T-helper 1 cell treated with Interleukin-12 subunit alpha and Interleukin-12 subunit beta and Interleukin-4 antibody, amounts not matched to agents 30 μg/mL and 1 μg/mL, for 36 hours (primary cell): ENCODE data around the gene WDFY3.

ENCODE experiments used
- H3K27ac Mint-ChIP-seq: one replicate; pipeline ENCODE4 v1.8.0; 2021; ENCODE audit warnings: mild to moderate bottlenecking, mixed read lengths
- H3K27me3 Mint-ChIP-seq: one replicate; pipeline ENCODE4 v1.8.0; 2021; ENCODE audit warnings: low read depth, mixed read lengths
- H3K36me3 Mint-ChIP-seq: one replicate; pipeline ENCODE4 v1.8.0; 2021; ENCODE audit warnings: low read depth, mixed read lengths
- H3K4me1 Mint-ChIP-seq: one replicate; pipeline ENCODE4 v1.8.0; 2021; ENCODE audit warnings: low read depth, mixed read lengths
- H3K4me3 Mint-ChIP-seq: one replicate; pipeline ENCODE4 v1.8.0; 2021; ENCODE audit warnings: mild to moderate bottlenecking, moderate library complexity, mixed read lengths
- H3K9me3 Mint-ChIP-seq: one replicate; pipeline ENCODE4 v1.8.0; 2021; ENCODE audit warnings: mixed read lengths

Gene WDFY3

GRCh38 chr4:84905646-84906045 is 60.8 kb downstream of the WDFY3 start:
- H3K27ac Mint-ChIP-seq, result no peak overlapping the region
- no peaks in the 10 kb centered on the region for H3K4me1 Mint-ChIP-seq
- H3K36me3 Mint-ChIP-seq, result no peaks in the 10 kb centered on the region
- no peaks in the 10 kb centered on the region for H3K27me3 Mint-ChIP-seq
- H3K4me3 Mint-ChIP-seq, result no peak overlapping the region
- H3K9me3 Mint-ChIP-seq, result no peaks in the 10 kb centered on the region

GRCh38 chr4:84901740-84902281 is 64.7 kb downstream of the WDFY3 start:
- H3K27ac Mint-ChIP-seq, result no peak overlapping the region

GRCh38 chr4:84901173-84901572 is 65.3 kb downstream of the WDFY3 start:
- Mint-ChIP-seq H3K9me3 (no peaks in the 10 kb centered on the region), H3K27ac (no peak overlapping the region), H3K4me1 (no peaks in the 10 kb centered on the region), H3K27me3 (no peaks in the 10 kb centered on the region), H3K36me3 (no peaks in the 10 kb centered on the region), H3K4me3 (no peak overlapping the region)

More at GRCh38 chr4:84901740-84902281, 64.7 kb downstream of the WDFY3 start:
- Mint-ChIP-seq H3K4me3 (no peak overlapping the region), H3K4me1 (no peaks in the 10 kb centered on the region), H3K36me3 (no peaks in the 10 kb centered on the region), H3K9me3 (no peaks in the 10 kb centered on the region), H3K27me3 (no peaks in the 10 kb centered on the region)

- Mint-ChIP-seq H3K4me1 (no peaks in the 10 kb centered on the region), H3K27me3 (no peaks in the 10 kb centered on the region), H3K9me3 (no peaks in the 10 kb centered on the region), H3K36me3 (no peaks in the 10 kb centered on the region), H3K4me3 (no peak overlapping the region), H3K27ac (no peak overlapping the region)
These were observed 66.9 kb downstream of the WDFY3 start for GRCh38 chr4:84899616-84900015.

- Mint-ChIP-seq H3K27ac (no peak overlapping the region), H3K9me3 (no peaks in the 10 kb centered on the region), H3K36me3 (no peaks in the 10 kb centered on the region), H3K27me3 (no peaks in the 10 kb centered on the region), H3K4me3 (no peak overlapping the region), H3K4me1 (no peaks in the 10 kb centered on the region)
These were observed 69.0 kb downstream of the WDFY3 start for GRCh38 chr4:84897516-84897915.

GRCh38 chr4:84895283-84895682 is 71.2 kb downstream of the WDFY3 start:
- Mint-ChIP-seq H3K36me3 (no peaks in the 10 kb centered on the region), H3K27ac (no peak overlapping the region), H3K9me3 (no peaks in the 10 kb centered on the region), H3K4me1 (no peaks in the 10 kb centered on the region), H3K4me3 (no peak overlapping the region), H3K27me3 (no peaks in the 10 kb centered on the region)

GRCh38 chr4:84894621-84895020 is 71.9 kb downstream of the WDFY3 start:
- Mint-ChIP-seq H3K36me3 (no peaks in the 10 kb centered on the region), H3K4me3 (no peak overlapping the region), H3K27me3 (no peaks in the 10 kb centered on the region), H3K9me3 (no peaks in the 10 kb centered on the region), H3K4me1 (no peaks in the 10 kb centered on the region), H3K27ac (no peak overlapping the region)

GRCh38 chr4:84892950-84893349 is 73.5 kb downstream of the WDFY3 start:
- H3K9me3 Mint-ChIP-seq, result no peaks in the 10 kb centered on the region
- no peaks in the 10 kb centered on the region for H3K4me1 Mint-ChIP-seq
- H3K36me3 Mint-ChIP-seq, result no peaks in the 10 kb centered on the region
- H3K4me3 Mint-ChIP-seq, result no peak overlapping the region
- H3K27ac Mint-ChIP-seq, result no peak overlapping the region
- H3K27me3 Mint-ChIP-seq, result no peaks in the 10 kb centered on the region

- Mint-ChIP-seq H3K36me3 (no peaks in the 10 kb centered on the region), H3K27me3 (no peaks in the 10 kb centered on the region), H3K4me1 (no peaks in the 10 kb centered on the region), H3K4me3 (no peak overlapping the region), H3K9me3 (no peaks in the 10 kb centered on the region), H3K27ac (no peak overlapping the region)
These were observed 78.7 kb downstream of the WDFY3 start for GRCh38 chr4:84887824-84888223.

GRCh38 chr4:84879651-84880200 is 86.8 kb downstream of the WDFY3 start:
- no peaks in the 10 kb centered on the region for H3K9me3 Mint-ChIP-seq
- H3K27ac Mint-ChIP-seq, result no peak overlapping the region
- no peaks in the 10 kb centered on the region for H3K4me1 Mint-ChIP-seq
- H3K27me3 Mint-ChIP-seq, result no peaks in the 10 kb centered on the region
- H3K4me3 Mint-ChIP-seq, result no peak overlapping the region
- no peaks in the 10 kb centered on the region for H3K36me3 Mint-ChIP-seq

GRCh38 chr4:84878546-84878945 is 87.9 kb downstream of the WDFY3 start:
- Mint-ChIP-seq H3K27me3 (no peaks in the 10 kb centered on the region), H3K4me3 (no peak overlapping the region), H3K4me1 (no peaks in the 10 kb centered on the region), H3K27ac (no peak overlapping the region), H3K36me3 (no peaks in the 10 kb centered on the region), H3K9me3 (no peaks in the 10 kb centered on the region)

- Mint-ChIP-seq H3K27me3 (no peaks in the 10 kb centered on the region), H3K27ac (no peak overlapping the region), H3K4me3 (no peak overlapping the region), H3K4me1 (no peaks in the 10 kb centered on the region), H3K36me3 (no peaks in the 10 kb centered on the region), H3K9me3 (no peaks in the 10 kb centered on the region)
These were observed 88.4 kb downstream of the WDFY3 start for GRCh38 chr4:84878090-84878489.

- Mint-ChIP-seq H3K9me3 (no peaks in the 10 kb centered on the region), H3K27me3 (no peaks in the 10 kb centered on the region), H3K36me3 (no peaks in the 10 kb centered on the region), H3K27ac (no peak overlapping the region), H3K4me3 (no peak overlapping the region), H3K4me1 (no peaks in the 10 kb centered on the region)
These were observed 89.2 kb downstream of the WDFY3 start for GRCh38 chr4:84877051-84877833.

- Mint-ChIP-seq H3K27me3 (no peaks in the 10 kb centered on the region), H3K4me1 (no peaks in the 10 kb centered on the region), H3K36me3 (no peaks in the 10 kb centered on the region), H3K9me3 (no peaks in the 10 kb centered on the region), H3K4me3 (no peak overlapping the region), H3K27ac (no peak overlapping the region)
These were observed 90.7 kb downstream of the WDFY3 start for GRCh38 chr4:84875636-84876371.

GRCh38 chr4:84874619-84875018 is 91.9 kb downstream of the WDFY3 start:
- H3K27ac Mint-ChIP-seq, result no peak overlapping the region
- no peaks in the 10 kb centered on the region for H3K4me1 Mint-ChIP-seq
- H3K9me3 Mint-ChIP-seq, result no peaks in the 10 kb centered on the region
- H3K36me3 Mint-ChIP-seq, result no peaks in the 10 kb centered on the region
- no peaks in the 10 kb centered on the region for H3K27me3 Mint-ChIP-seq
- H3K4me3 Mint-ChIP-seq, result no peak overlapping the region
